HepG2 (cell line): Measurements from ENCODE around the gene WDR54. TPM values are rescaled to one million over a fixed set of nuclear protein-coding genes. Genes with fewer than 3 reads are reported as not detected.

Experiments
- ARNT ChIP-seq: fragments of 450-650 bp; IDR thresholded peaks from 2 replicates; pipeline ENCODE4 v1.6.1; 2017
- CEBPG ChIP-seq: IDR thresholded peaks from 2 replicates; pipeline ENCODE4 v1.6.1; 2016
- CERS6 ChIP-seq: sonication (generic); formaldehyde crosslinking; IDR thresholded peaks from 2 replicates; pipeline ENCODE4 v1.5.0; 2020; ENCODE audit warnings: missing genetic modification reagents
- EZH2 ChIP-seq: conservative IDR thresholded peaks from 2 replicates; pipeline ENCODE4 v1.6.1; 2012; ENCODE audit warnings: mild to moderate bottlenecking, low read depth, low read length, moderate library complexity
- GFI1 ChIP-seq: sonication (generic); formaldehyde crosslinking; IDR thresholded peaks from 2 replicates; pipeline ENCODE4 v1.5.0; 2020; ENCODE audit warnings: missing genetic modification reagents, mild to moderate bottlenecking, borderline replicate concordance
- KDM5B ChIP-seq: sonication (generic); formaldehyde crosslinking; IDR thresholded peaks from 2 replicates; pipeline ENCODE4 v1.4.0; 2020; ENCODE audit warnings: missing genetic modification reagents, mild to moderate bottlenecking, borderline replicate concordance
- MED8 ChIP-seq: sonication (generic); formaldehyde crosslinking; IDR thresholded peaks from 2 replicates; pipeline ENCODE4 v1.8.1; 2023; ENCODE audit warnings: mild to moderate bottlenecking, missing genetic modification reagents; ENCODE audit not compliant: insufficient replicate concordance
- PCBP2 ChIP-seq: fragments of 200-400 bp; formaldehyde crosslinking; optimal IDR thresholded peaks from 2 replicates; pipeline ENCODE3; 2018; ENCODE audit warnings: low read length, low read depth; ENCODE audit not compliant: poor library complexity, severe bottlenecking
- SETDB1 ChIP-seq: sonication (generic); formaldehyde crosslinking; IDR thresholded peaks from 2 replicates; pipeline ENCODE4 v1.5.1; 2020; ENCODE audit warnings: missing genetic modification reagents, mild to moderate bottlenecking, borderline replicate concordance
- SMAD1 ChIP-seq: sonication (generic); formaldehyde crosslinking; IDR thresholded peaks from 2 replicates; pipeline ENCODE4 v1.4.0; 2020; ENCODE audit warnings: missing genetic modification reagents, low read depth, mild to moderate bottlenecking, borderline replicate concordance
- SMC3 ChIP-seq: IDR thresholded peaks from 2 replicates; pipeline ENCODE4 v1.6.1; 2011; ENCODE audit warnings: low read length, improper control_type of control experiment
- SMYD3 ChIP-seq: sonication (generic); formaldehyde crosslinking; IDR thresholded peaks from 2 replicates; pipeline ENCODE4 v1.8.1; 2023; ENCODE audit warnings: mild to moderate bottlenecking, missing genetic modification reagents
- TBP ChIP-seq: sonication (generic); formaldehyde crosslinking; IDR thresholded peaks from 2 replicates; pipeline ENCODE4 v1.5.0; 2020; ENCODE audit warnings: missing genetic modification reagents
- TFDP2 ChIP-seq: sonication (generic); formaldehyde crosslinking; IDR thresholded peaks from 2 replicates; pipeline ENCODE4 v1.4.0; 2020; ENCODE audit warnings: missing genetic modification reagents
- U2AF1 ChIP-seq: fragments of 200-400 bp; formaldehyde crosslinking; optimal IDR thresholded peaks from 2 replicates; pipeline ENCODE3; 2017; ENCODE audit warnings: mild to moderate bottlenecking, low read depth, low read length
- ZBTB14 ChIP-seq: sonication (generic); formaldehyde crosslinking; IDR thresholded peaks from 2 replicates; pipeline ENCODE4 v1.4.0; 2020; ENCODE audit warnings: missing genetic modification reagents
- ZNF503 ChIP-seq: sonication (generic); formaldehyde crosslinking; IDR thresholded peaks from 2 replicates; pipeline ENCODE4 v1.4.0; 2020; ENCODE audit warnings: missing genetic modification reagents
- ZNF563 ChIP-seq: sonication (generic); formaldehyde crosslinking; IDR thresholded peaks from 2 replicates; pipeline ENCODE4 v1.8.0; 2022; ENCODE audit warnings: mild to moderate bottlenecking, moderate library complexity, missing genetic modification reagents
- ZNF619 ChIP-seq: sonication (generic); formaldehyde crosslinking; IDR thresholded peaks from 2 replicates; pipeline ENCODE4 v1.4.0; 2020; ENCODE audit warnings: mild to moderate bottlenecking, missing genetic modification reagents
- ZNF672 ChIP-seq: sonication (generic); formaldehyde crosslinking; IDR thresholded peaks from 2 replicates; pipeline ENCODE4 v1.8.1; 2022; ENCODE audit warnings: missing genetic modification reagents
- polyA plus RNA-seq, 8 experiments: library from polyadenylated mRNA; depleted of rRNA in 3 of 8; stranded (reverse) in 7 of 8; unstranded in 1 of 8; fragments of >200 nt; fragmentation: Illumina TruSeq in 4 of 8; extraction: Trizol in 4 of 8; gene quantifications; 2 replicates each; pipeline versions ENCODE4 v1.2.1 to v1.2.3, GENCODE V29; 2011 to 2016; ENCODE audit warnings: low read depth in 4 of 8, missing spikeins in 1 of 8, mixed read lengths in 1 of 8; ENCODE audit not compliant: insufficient read depth in 1 of 8
- total RNA-seq, 5 experiments: library from RNA; depleted of rRNA; stranded (reverse); fragments of >200 nt; fragmentation: Illumina TruSeq; extraction: Trizol; gene quantifications; 2 replicates each; pipeline ENCODE4 v1.2.3, GENCODE V29; 2016; ENCODE audit warnings: low read depth in 1 of 5
- TF ChIP-seq, protein P1 (sequence below): sonication (generic); formaldehyde crosslinking; conservative IDR thresholded peaks from 2 replicates; pipeline ENCODE4 v1.4.0; 2020; ENCODE audit warnings: missing genetic modification reagents
- TF ChIP-seq, protein P2 (sequence below): sonication (generic); formaldehyde crosslinking; IDR thresholded peaks from 2 replicates; pipeline ENCODE4 v1.4.0; 2020; ENCODE audit warnings: missing genetic modification reagents

The WDR54 gene
- total and polyA plus RNA-seq, 2 of the 13 experiments (the other 11 are each of a cell fraction or from before 2014, with no cell fraction given), result 2.0 to 17.3 TPM

DNA sequence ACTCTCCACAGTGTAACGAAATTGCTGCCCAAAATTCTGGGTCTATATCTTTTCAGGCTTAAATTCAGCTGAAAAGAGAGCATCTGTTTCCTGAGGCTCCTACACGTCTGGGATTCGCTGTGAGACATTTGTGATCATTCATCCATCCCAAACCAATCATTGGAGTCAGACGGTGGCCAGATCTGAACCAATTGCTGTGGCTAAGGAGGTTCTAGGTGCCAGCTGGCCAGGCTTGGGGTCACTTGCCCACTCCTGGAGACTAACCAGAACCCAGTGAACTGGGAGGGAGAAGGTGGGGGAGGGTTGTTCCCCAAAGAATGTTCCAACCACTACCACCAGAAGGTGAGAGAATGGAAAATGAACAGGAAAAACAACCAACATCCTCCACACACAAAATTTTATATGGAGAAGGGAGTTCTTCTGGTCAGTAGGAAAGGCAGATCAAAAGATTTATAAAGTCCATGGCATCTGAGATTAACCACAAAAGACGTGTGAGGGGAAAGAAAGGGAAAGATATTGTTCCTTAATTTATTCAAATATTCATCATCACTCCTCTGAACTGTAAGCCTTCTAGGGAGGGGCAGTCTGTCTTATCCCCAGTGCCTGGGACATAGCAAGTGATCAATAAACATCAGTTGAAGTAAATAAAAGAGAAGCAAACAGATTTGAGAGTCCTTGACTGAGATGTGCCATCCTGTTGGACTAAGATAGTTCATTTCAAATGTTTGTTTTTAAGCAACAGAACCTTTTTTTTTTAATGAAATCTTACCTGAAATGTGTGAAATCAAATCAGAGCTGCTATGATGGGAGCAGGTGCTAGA lies 23.2 kb downstream of the WDR54 start (continued):
- TF ChIP-seq, protein P1, sequence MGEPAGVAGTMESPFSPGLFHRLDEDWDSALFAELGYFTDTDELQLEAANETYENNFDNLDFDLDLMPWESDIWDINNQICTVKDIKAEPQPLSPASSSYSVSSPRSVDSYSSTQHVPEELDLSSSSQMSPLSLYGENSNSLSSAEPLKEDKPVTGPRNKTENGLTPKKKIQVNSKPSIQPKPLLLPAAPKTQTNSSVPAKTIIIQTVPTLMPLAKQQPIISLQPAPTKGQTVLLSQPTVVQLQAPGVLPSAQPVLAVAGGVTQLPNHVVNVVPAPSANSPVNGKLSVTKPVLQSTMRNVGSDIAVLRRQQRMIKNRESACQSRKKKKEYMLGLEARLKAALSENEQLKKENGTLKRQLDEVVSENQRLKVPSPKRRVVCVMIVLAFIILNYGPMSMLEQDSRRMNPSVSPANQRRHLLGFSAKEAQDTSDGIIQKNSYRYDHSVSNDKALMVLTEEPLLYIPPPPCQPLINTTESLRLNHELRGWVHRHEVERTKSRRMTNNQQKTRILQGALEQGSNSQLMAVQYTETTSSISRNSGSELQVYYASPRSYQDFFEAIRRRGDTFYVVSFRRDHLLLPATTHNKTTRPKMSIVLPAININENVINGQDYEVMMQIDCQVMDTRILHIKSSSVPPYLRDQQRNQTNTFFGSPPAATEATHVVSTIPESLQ, result no peak
- TF ChIP-seq, protein P2, sequence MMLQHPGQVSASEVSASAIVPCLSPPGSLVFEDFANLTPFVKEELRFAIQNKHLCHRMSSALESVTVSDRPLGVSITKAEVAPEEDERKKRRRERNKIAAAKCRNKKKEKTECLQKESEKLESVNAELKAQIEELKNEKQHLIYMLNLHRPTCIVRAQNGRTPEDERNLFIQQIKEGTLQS (CRISPR knock-in tag), result no peak
- TF ChIP-seq CERS6 (CRISPR knock-in tag), result no peak
- TF ChIP-seq ZNF563, result no peak
- no peak for TF ChIP-seq KDM5B (CRISPR knock-in tag)
- TF ChIP-seq ARNT, result no peak
- no peak for TF ChIP-seq SETDB1
- no peak for TF ChIP-seq MED8 (CRISPR knock-in tag)
- TF ChIP-seq U2AF1, result no peak
- TF ChIP-seq SMYD3, result no peak
- no peak for TF ChIP-seq SMC3
- TF ChIP-seq PCBP2, result no peak
- TF ChIP-seq SMAD1 (CRISPR knock-in tag), result 0 out of 2 replicates have a peak, but pooled peaks have one; percentile 64
- TF ChIP-seq ZNF619, result peak; percentile 22; the same call in 1 of the 2 replicates
- TF ChIP-seq TFDP2 (CRISPR knock-in tag), result no peak
- TF ChIP-seq ZNF672, result no peak
- peak; percentile 66; the same call in 1 of the 2 replicates for TF ChIP-seq GFI1 (CRISPR knock-in tag)
- TF ChIP-seq CEBPG (CRISPR knock-in tag), result no peak
- TF ChIP-seq ZBTB14, result no peak
- TF ChIP-seq EZH2, result no peak
- 0 out of 2 replicates have a peak, but pooled peaks have one; percentile 28 for TF ChIP-seq ZNF503 (CRISPR knock-in tag)
- no peak for TF ChIP-seq TBP
